SHP77 treated with DMSO at 0.1 percent for 48 hours (cell line): Measurements from ENCODE around the gene UNC5C.

ENCODE experiments used
- DNase-seq: peaks from one replicate; lab custom pipeline; 2025; lab: John Stamatoyannopoulos, UW

UNC5C gene

GRCh38 chr4:95343235-95343634, 205.5 kb downstream of the UNC5C start:
- DNase-seq: no peak

GRCh38 chr4:95340191-95340590, 208.6 kb downstream of the UNC5C start:
- DNase-seq: no peak

- no peak for DNase-seq
Measured at GRCh38 chr4:95325665-95326064, 223.1 kb downstream of the UNC5C start.

GRCh38 chr4:95319169-95319568, 229.6 kb downstream of the UNC5C start:
- DNase-seq: no peak

GRCh38 chr4:95318483-95318882, 230.3 kb downstream of the UNC5C start:
- DNase-seq: no peak

- no peak for DNase-seq
Measured at GRCh38 chr4:95318044-95318443, 230.7 kb downstream of the UNC5C start.

GRCh38 chr4:95317085-95317793, 231.5 kb downstream of the UNC5C start:
- DNase-seq: no peak

- no peak for DNase-seq
Measured at GRCh38 chr4:95314573-95314972, 234.2 kb downstream of the UNC5C start.

- DNase-seq: no peak
Measured at GRCh38 chr4:95304898-95305297, 243.9 kb downstream of the UNC5C start.

- no peak for DNase-seq
Measured at GRCh38 chr4:95300304-95300703, 248.5 kb downstream of the UNC5C start.

GRCh38 chr4:95296052-95296451, 252.7 kb downstream of the UNC5C start:
- DNase-seq: no peak

GRCh38 chr4:95295157-95295556, 253.6 kb downstream of the UNC5C start:
- DNase-seq: no peak

GRCh38 chr4:95294321-95294720, 254.5 kb downstream of the UNC5C start:
- no peak for DNase-seq

GRCh38 chr4:95293014-95293413, 255.8 kb downstream of the UNC5C start:
- no peak for DNase-seq

- DNase-seq: no peak
Measured at GRCh38 chr4:95290702-95291101, 258.1 kb downstream of the UNC5C start.

- no peak for DNase-seq
Measured at GRCh38 chr4:95289028-95289634, 259.6 kb downstream of the UNC5C start.

GRCh38 chr4:95288552-95288951, 260.2 kb downstream of the UNC5C start:
- no peak for DNase-seq

GRCh38 chr4:95285797-95286196, 263.0 kb downstream of the UNC5C start:
- no peak for DNase-seq

GRCh38 chr4:95284655-95285054, 264.1 kb downstream of the UNC5C start:
- no peak for DNase-seq

GRCh38 chr4:95283320-95283719, 265.5 kb downstream of the UNC5C start:
- DNase-seq: no peak

GRCh38 chr4:95272797-95273196, 276.0 kb downstream of the UNC5C start:
- DNase-seq: no peak

GRCh38 chr4:95272036-95272435, 276.7 kb downstream of the UNC5C start:
- no peak for DNase-seq

GRCh38 chr4:95268819-95269565, 279.8 kb downstream of the UNC5C start:
- DNase-seq: no peak
